Gastroesophageal sphincter (tissue), 4 donors: ENCODE measurements around the gene OR13J1. TPM values are rescaled to one million over a fixed set of nuclear protein-coding genes. Genes with fewer than 3 reads are reported as not detected.
"Not testable (repeated sequence)": the region's sequence is repeated elsewhere in the genome, so short reads cannot be mapped to it uniquely, and the experiment has no call there.

Experiments
- ATAC-seq: fragments of 150-250 bp; one replicate; pipeline ENCODE4 v1.9.1; 2016; ENCODE audit warnings: mild to moderate bottlenecking, moderate library complexity
- H3K27ac ChIP-seq, 4 donors: fragments of 200-600 bp; sonication (generic) in 3 of 4; 1 replicate in 3 of 4; 2 replicates in 1 of 4; pipeline ENCODE4 v1.5.1; 2016 to 2019
- H3K27me3 ChIP-seq: fragments of 200-600 bp; sonication (generic); one replicate; pipeline ENCODE4 v1.5.1; 2019
- H3K36me3 ChIP-seq, 2 donors: fragments of 200-600 bp; sonication (generic); one replicate each; pipeline ENCODE4 v1.5.1; 2019; ENCODE audit warnings: control low read depth in 1 of 2
- H3K4me1 ChIP-seq, 3 donors: fragments of 200-600 bp; sonication (generic); 1 replicate in 2 of 3; 2 replicates in 1 of 3; pipeline ENCODE4 v1.5.1; 2016 to 2019; ENCODE audit warnings: control low read depth in 2 of 3
- H3K4me3 ChIP-seq, 2 donors: fragments of 200-600 bp; sonication (generic); one replicate each; pipeline ENCODE4 v1.5.1; 2019; ENCODE audit warnings: mild to moderate bottlenecking in 1 of 2, moderate library complexity in 1 of 2
- H3K9me3 ChIP-seq, 3 donors: fragments of 200-600 bp; sonication (generic); one replicate each; pipeline ENCODE4 v1.5.1; 2017 to 2019; ENCODE audit warnings: control low read depth in 2 of 3
- CTCF ChIP-seq, 4 experiments: fragments of 200-600 bp in 2 of 4; fragments of 450-650 bp in 2 of 4; sonication (generic) in 1 of 4; IDR thresholded peaks; one replicate each; pipeline ENCODE4 v1.5.1; 2017 to 2019; ENCODE audit warnings: antibody characterized with exemption in 4 of 4, mild to moderate bottlenecking in 2 of 4, moderate library complexity in 2 of 4
- EP300 ChIP-seq: sonication (generic); formaldehyde crosslinking; IDR thresholded peaks from one replicate; pipeline ENCODE4 v1.6.1; 2017; ENCODE audit warnings: antibody characterized with exemption, mild to moderate bottlenecking
- POLR2A ChIP-seq, 2 donors: fragments of 450-650 bp; IDR thresholded peaks; one replicate each; pipeline ENCODE4 v1.6.1; 2017; ENCODE audit warnings: antibody characterized with exemption in 2 of 2, mild to moderate bottlenecking in 2 of 2, moderate library complexity in 1 of 2
- POLR2AphosphoS5 ChIP-seq: sonication (generic); formaldehyde crosslinking; IDR thresholded peaks from one replicate; pipeline ENCODE4 v1.6.1; 2017; ENCODE audit warnings: antibody characterized with exemption
- WGBS, 2 donors: methylation state at CpG; one replicate each; pipeline ENCODE4 v1.1.5; 2018; ENCODE audit warnings: low coverage in 1 of 2; 5-methylcytosine and 5-hydroxymethylcytosine counted together
- total RNA-seq, 4 donors: library from RNA; depleted of rRNA; stranded (reverse); fragments of >200 nt; gene quantifications; one replicate each; pipeline ENCODE4 v1.1.0, GENCODE V29; 2016

The OR13J1 gene
- total RNA-seq, 4 donors from 2014 or later: not detected

GRCh38 chr9:35896570-35896969 lies 26.4 kb upstream of the OR13J1 start:
- Histone ChIP-seq H3K4me1 (no peaks in the 10 kb centered on the region), H3K36me3 (no peaks in the 10 kb centered on the region), H3K27me3 (peaks cover 26% of the 10 kb centered on the region), H3K4me3 (no peak overlapping the region), H3K27ac (no peak overlapping the region), H3K9me3 (no peaks in the 10 kb centered on the region)
- WGBS, 2 donors: 92 to 93% methylated on average over 2 of the region's 2 CpGs
- no peak for ATAC-seq
- no peak for TF ChIP-seq EP300
- TF ChIP-seq CTCF (IDR thresholded peaks at IDR 0.05): no peak
- TF ChIP-seq POLR2AphosphoS5: no peak
- TF ChIP-seq POLR2A (IDR thresholded peaks at IDR 0.05): no peak

GRCh38 chr9:35892051-35892450 lies 21.9 kb upstream of the OR13J1 start:
- no peak overlapping the region for H3K4me3 ChIP-seq
- ATAC-seq: no peak
- H3K27me3 ChIP-seq: peaks cover 21% of the 10 kb centered on the region
- H3K36me3 ChIP-seq: no peaks in the 10 kb centered on the region
- no peaks in the 10 kb centered on the region for H3K4me1 ChIP-seq
- H3K9me3 ChIP-seq: no peaks in the 10 kb centered on the region
- 50 to 100% methylated on average over 1 of the region's 1 CpG for WGBS, 2 donors
- TF ChIP-seq CTCF (IDR thresholded peaks at IDR 0.05) (no peak), EP300 (no peak), POLR2AphosphoS5 (no peak), POLR2A (IDR thresholded peaks at IDR 0.05) (no peak)
- H3K27ac ChIP-seq: no peak overlapping the region

GRCh38 chr9:35891646-35892045 lies 21.4 kb upstream of the OR13J1 start:
- no peak overlapping the region for H3K27ac ChIP-seq
- no peaks in the 10 kb centered on the region for H3K4me1 ChIP-seq
- ATAC-seq: no peak
- peaks cover 21% of the 10 kb centered on the region for H3K27me3 ChIP-seq
- H3K4me3 ChIP-seq: no peak overlapping the region
- 77 to 95% methylated on average over 3 of the region's 3 CpGs for WGBS, 2 donors
- H3K36me3 ChIP-seq: no peaks in the 10 kb centered on the region
- no peak for TF ChIP-seq POLR2A (IDR thresholded peaks at IDR 0.05)
- TF ChIP-seq EP300: no peak
- no peak for TF ChIP-seq POLR2AphosphoS5
- no peak for TF ChIP-seq CTCF (IDR thresholded peaks at IDR 0.05)
- H3K9me3 ChIP-seq: no peaks in the 10 kb centered on the region

GRCh38 chr9:35884908-35885307 lies 14.7 kb upstream of the OR13J1 start:
- not testable (repeated sequence) for H3K4me1 ChIP-seq, H3K27me3 ChIP-seq, ATAC-seq, H3K9me3 ChIP-seq, H3K27ac ChIP-seq, H3K4me3 ChIP-seq, H3K36me3 ChIP-seq
- WGBS, 2 donors: 79 to 90% methylated on average over 2 to 3 of the region's 3 CpGs

- H3K27ac ChIP-seq: no peak overlapping the region
- no peak for ATAC-seq
These were observed 12.8 kb upstream of the OR13J1 start for GRCh38 chr9:35882996-35883395.

More at GRCh38 chr9:35882996-35883395, 12.8 kb upstream of the OR13J1 start:
- WGBS, 2 donors: 56 to 74% methylated on average over 3 of the region's 3 CpGs
- Histone ChIP-seq H3K4me1 (no peaks in the 10 kb centered on the region), H3K36me3 (no peaks in the 10 kb centered on the region), H3K27me3 (no peaks in the 10 kb centered on the region), H3K4me3 (no peak overlapping the region), H3K9me3 (no peaks in the 10 kb centered on the region)
- TF ChIP-seq EP300 (no peak), POLR2A (IDR thresholded peaks at IDR 0.05) (no peak), CTCF (IDR thresholded peaks at IDR 0.05) (no peak), POLR2AphosphoS5 (no peak)
